HUES6 (cell line): ENCODE results near the gene CAV3.

Experiments used
- H3K27ac ChIP-seq: 2 replicates; pipeline ENCODE4 v1.7.0; 2013; ENCODE audit warnings: low read depth, mild to moderate bottlenecking, low read length, inconsistent platforms
- H3K27me3 ChIP-seq: 2 replicates; pipeline ENCODE4 v1.6.1; 2013; ENCODE audit warnings: low read length; ENCODE audit not compliant: control insufficient read depth, insufficient read depth
- H3K36me3 ChIP-seq: 2 replicates; pipeline ENCODE4 v1.6.1; 2013; ENCODE audit warnings: low read length; ENCODE audit not compliant: control insufficient read depth, insufficient read depth
- H3K4me1 ChIP-seq: 2 replicates; pipeline ENCODE4 v1.6.1; 2013; ENCODE audit warnings: low read length; ENCODE audit not compliant: control insufficient read depth, insufficient read depth
- H3K4me3 ChIP-seq: 2 replicates; pipeline ENCODE4 v1.5.1; 2013; ENCODE audit warnings: low read depth, low read length
- H3K9ac ChIP-seq: one replicate; pipeline ENCODE4 v1.6.1; 2013; ENCODE audit warnings: mild to moderate bottlenecking, low read length
- H3K9me3 ChIP-seq: 2 replicates; pipeline ENCODE4 v1.6.1; 2013; ENCODE audit warnings: low read depth, low read length; ENCODE audit not compliant: control insufficient read depth, insufficient read depth

The CAV3 gene

DNA sequence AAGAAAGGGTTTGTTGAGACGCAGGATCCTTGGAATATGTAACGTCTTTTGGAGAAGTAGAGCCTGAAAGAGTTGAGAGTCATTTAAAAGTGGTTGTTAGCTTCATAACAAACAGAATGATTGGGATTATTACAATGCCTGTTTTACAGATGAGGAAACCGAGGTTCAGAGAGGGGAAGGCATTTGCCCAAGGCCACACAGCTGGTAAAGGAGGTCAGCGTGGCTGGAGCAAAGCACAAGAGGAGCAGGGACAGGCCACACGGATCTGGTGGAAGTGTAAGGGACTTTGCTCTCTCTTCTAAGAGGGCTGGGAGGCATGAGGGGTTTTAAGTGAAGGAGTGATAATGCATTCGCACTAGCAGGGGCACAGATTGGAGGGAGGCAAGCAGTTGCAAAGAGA, 42.0 kb downstream of the CAV3 start:
- Histone ChIP-seq H3K27ac (no peak overlapping the region), H3K27me3 (0 out of 2 replicates have a peak, but pooled peaks cover 6% of the 10 kb centered on the region), H3K4me1 (peaks cover 11% of the 10 kb centered on the region; the same call in 1 of the 2 replicates), H3K36me3 (no peaks in the 10 kb centered on the region), H3K4me3 (no peak overlapping the region), H3K9me3 (no peaks in the 10 kb centered on the region), H3K9ac (no peak overlapping the region)

GRCh38 chr3:8776406-8776805, 42.8 kb downstream of the CAV3 start:
- no peak overlapping the region for H3K9ac ChIP-seq
- no peaks in the 10 kb centered on the region for H3K36me3 ChIP-seq
- no peak overlapping the region for H3K27ac ChIP-seq
- no peak overlapping the region for H3K4me3 ChIP-seq
- 0 out of 2 replicates have a peak, but pooled peaks cover 6% of the 10 kb centered on the region for H3K4me1 ChIP-seq
- H3K27me3 ChIP-seq, result 0 out of 2 replicates have a peak, but pooled peaks cover 6% of the 10 kb centered on the region
- H3K9me3 ChIP-seq, result no peaks in the 10 kb centered on the region

DNA sequence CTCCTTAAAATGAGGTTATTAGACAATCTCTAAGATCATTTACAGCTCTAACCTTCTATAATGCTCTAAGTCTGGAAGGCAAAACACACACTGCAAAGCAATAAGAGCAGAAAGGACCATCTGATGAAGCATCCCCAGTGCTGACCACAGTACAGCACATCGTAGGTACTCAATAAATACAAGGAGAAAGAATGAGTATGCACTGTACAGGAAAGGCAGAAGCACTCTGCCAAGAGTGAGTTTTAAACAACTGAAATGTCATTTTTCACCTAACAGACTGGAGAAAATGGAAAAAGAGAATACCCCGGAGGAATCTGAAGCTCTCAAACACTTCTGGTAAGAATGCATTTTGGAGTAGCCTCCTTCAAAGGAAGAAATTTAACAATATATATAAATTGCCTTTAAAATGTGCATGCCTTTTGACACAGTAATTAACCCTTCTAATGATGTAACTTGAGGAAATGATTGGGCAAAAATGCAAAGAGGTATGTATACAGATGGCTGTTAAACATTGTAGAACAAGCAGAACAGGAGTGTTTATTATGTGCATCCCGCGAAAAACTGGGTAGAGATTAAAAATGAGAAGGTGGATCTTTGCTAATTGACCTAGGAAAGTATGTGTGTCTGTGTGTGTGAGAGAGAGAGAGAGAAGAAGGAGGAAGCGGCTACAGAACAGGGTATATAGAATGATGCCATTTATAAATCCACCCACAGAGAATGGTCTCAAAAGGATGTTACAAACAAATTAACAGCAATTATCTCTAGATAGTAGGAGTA, 43.8 kb downstream of the CAV3 start:
- Histone ChIP-seq H3K4me1 (0 out of 2 replicates have a peak, but pooled peaks cover 6% of the 10 kb centered on the region), H3K27ac (no peak overlapping the region), H3K4me3 (no peak overlapping the region), H3K9ac (no peak overlapping the region), H3K36me3 (no peaks in the 10 kb centered on the region), H3K9me3 (no peaks in the 10 kb centered on the region), H3K27me3 (0 out of 2 replicates have a peak, but pooled peaks cover 6% of the 10 kb centered on the region)

DNA sequence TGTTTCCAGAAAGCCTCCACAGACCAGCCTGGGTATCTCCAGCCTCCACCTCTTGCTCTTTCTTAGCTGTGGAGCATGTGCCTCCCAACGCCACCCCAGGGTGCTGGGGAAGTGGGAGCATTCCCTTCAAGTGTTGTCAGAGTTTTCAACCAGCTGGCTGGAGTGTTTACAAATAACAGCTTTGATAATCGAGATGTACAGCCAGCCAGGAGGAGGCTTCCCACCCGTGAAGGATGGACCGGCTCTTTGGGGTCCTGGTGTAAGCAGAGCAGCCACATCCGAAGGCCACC, 44.3 kb downstream of the CAV3 start:
- H3K9me3 ChIP-seq, result no peaks in the 10 kb centered on the region
- no peak overlapping the region for H3K27ac ChIP-seq
- 0 out of 2 replicates have a peak, but pooled peaks cover 6% of the 10 kb centered on the region for H3K27me3 ChIP-seq
- H3K36me3 ChIP-seq, result no peaks in the 10 kb centered on the region
- 0 out of 2 replicates have a peak, but pooled peaks cover 6% of the 10 kb centered on the region for H3K4me1 ChIP-seq
- H3K4me3 ChIP-seq, result no peak overlapping the region
- no peak overlapping the region for H3K9ac ChIP-seq

- H3K9ac ChIP-seq, result no peak overlapping the region
Measured at GRCh38 chr3:8778475-8778874, 44.9 kb downstream of the CAV3 start.

DNA sequence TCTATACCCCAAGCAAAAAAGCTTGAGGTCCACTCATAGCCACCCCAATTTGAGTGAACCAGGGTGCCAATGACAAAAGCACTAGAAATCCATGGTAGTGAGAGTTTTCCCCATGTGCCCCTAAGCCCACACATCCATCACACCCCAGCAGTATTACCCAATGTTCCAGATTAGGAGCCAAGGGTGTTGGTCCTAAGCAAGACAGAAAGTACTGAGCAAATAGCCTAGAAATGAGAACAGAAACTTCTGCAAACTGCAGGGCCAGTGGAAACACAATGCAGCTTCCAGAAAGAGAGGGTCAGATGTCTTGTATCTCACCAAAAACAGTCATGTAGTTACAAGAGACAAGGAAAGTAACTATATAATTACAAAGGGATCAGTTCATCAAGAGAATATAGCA, 46.7 kb downstream of the CAV3 start:
- Histone ChIP-seq H3K27me3 (0 out of 2 replicates have a peak, but pooled peaks cover 6% of the 10 kb centered on the region), H3K4me1 (peaks cover 9% of the 10 kb centered on the region; the same call in 1 of the 2 replicates), H3K9me3 (no peaks in the 10 kb centered on the region)

More at GRCh38 chr3:8778475-8778874, 44.9 kb downstream of the CAV3 start:
- Histone ChIP-seq H3K36me3 (no peaks in the 10 kb centered on the region), H3K9me3 (no peaks in the 10 kb centered on the region), H3K27ac (no peak overlapping the region), H3K27me3 (0 out of 2 replicates have a peak, but pooled peaks cover 6% of the 10 kb centered on the region), H3K4me1 (peaks cover 6% of the 10 kb centered on the region; the same call in 1 of the 2 replicates), H3K4me3 (no peak overlapping the region)

DNA sequence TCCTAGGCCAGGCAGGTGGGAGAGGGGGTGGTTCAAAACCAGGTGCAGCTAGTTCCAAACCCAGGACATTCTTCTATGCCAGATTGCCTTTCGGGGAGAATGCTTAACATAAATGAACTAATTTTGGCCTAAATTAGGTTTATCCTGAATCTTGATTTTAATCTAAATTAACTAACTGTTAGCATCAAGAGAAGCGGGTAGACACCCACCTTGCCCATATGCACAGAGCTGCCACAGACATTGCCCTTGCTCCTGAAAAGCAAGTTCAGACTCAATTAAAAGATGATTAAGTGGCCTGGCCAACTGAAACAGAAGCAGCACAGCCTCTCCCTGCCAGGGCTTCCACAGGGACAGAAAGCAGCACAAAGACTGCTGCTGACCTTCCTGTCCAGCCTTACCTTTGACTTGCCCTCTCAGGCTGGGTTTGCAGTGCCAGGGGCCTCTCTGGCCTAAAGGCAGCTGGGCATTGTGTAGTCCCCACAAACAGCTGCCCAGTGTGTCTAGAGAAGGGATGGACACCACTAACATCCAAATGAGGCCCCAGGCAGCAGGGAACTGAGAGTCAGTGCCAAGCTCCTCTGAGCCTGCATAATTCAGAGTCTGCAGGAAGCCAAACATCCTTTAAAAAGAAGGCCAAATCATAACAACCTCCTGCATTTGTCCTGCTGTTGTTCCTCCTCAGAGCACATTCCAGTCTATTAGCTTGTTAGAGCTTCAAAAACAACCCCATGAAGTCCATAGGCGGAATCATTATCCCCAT, 51.3 kb downstream of the CAV3 start:
- H3K4me1 ChIP-seq, result peaks cover 6% of the 10 kb centered on the region; the same call in 1 of the 2 replicates
- no peak overlapping the region for H3K27ac ChIP-seq

More for the DNA sequence above, 46.7 kb downstream of the CAV3 start:
- H3K4me3 ChIP-seq, result no peak overlapping the region
- no peak overlapping the region for H3K27ac ChIP-seq
- no peak overlapping the region for H3K9ac ChIP-seq
- no peaks in the 10 kb centered on the region for H3K36me3 ChIP-seq

GRCh38 chr3:8790529-8790928, 56.9 kb downstream of the CAV3 start:
- Histone ChIP-seq H3K4me3 (no peak overlapping the region), H3K27ac (no peak overlapping the region), H3K4me1 (no peaks in the 10 kb centered on the region), H3K27me3 (no peaks in the 10 kb centered on the region), H3K36me3 (no peaks in the 10 kb centered on the region), H3K9me3 (peaks cover 3% of the 10 kb centered on the region; the same call in 1 of the 2 replicates), H3K9ac (no peak overlapping the region)

More for the DNA sequence above, 51.3 kb downstream of the CAV3 start:
- Histone ChIP-seq H3K9me3 (peaks cover 3% of the 10 kb centered on the region; the same call in 1 of the 2 replicates), H3K4me3 (no peak overlapping the region), H3K36me3 (no peaks in the 10 kb centered on the region), H3K9ac (no peak overlapping the region), H3K27me3 (no peaks in the 10 kb centered on the region)

DNA sequence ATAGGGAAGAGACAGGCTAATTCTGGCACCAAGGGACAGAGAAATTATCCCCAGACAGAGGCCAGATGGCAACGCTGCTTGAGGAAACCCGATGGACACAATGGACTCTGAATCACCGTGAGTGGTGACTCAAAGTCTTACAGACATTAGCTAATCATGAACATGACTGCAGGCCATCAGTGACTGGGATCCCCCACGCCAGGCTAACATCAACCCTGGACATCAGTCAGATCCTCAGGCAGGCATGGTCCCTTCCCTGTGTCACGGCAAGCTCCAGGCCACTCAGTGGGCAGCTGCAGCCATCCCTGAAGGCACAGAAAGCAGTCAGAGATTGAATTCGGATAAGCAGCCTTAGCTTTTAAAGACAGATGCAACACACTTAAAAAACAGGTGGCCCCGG, 59.6 kb downstream of the CAV3 start:
- Histone ChIP-seq H3K9ac (no peak overlapping the region), H3K9me3 (no peaks in the 10 kb centered on the region), H3K36me3 (no peaks in the 10 kb centered on the region), H3K4me1 (no peaks in the 10 kb centered on the region), H3K27ac (no peak overlapping the region), H3K27me3 (no peaks in the 10 kb centered on the region), H3K4me3 (no peak overlapping the region)

DNA sequence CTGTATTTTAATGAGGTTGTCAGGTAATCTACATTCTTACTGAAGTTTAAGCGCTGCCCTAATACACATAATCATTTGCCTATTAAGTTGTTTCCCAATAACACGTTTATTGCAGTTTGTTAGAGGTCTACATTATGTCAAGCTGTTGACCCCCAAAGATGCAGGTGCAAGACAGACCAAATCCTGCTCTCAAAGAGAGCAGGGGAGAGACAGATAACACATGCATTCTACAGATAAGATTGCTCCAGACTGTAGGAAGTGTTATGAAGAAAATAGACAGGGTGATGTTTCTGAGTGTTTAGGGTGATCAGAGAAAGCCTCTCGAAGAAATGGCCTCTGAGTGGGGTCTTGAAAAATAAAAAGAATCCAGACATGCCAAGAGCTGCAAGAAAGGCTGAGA, 60.6 kb downstream of the CAV3 start:
- H3K9ac ChIP-seq, result no peak overlapping the region

More for the DNA sequence above, 60.6 kb downstream of the CAV3 start:
- Histone ChIP-seq H3K36me3 (no peaks in the 10 kb centered on the region), H3K4me1 (no peaks in the 10 kb centered on the region), H3K4me3 (no peak overlapping the region), H3K9me3 (no peaks in the 10 kb centered on the region), H3K27ac (no peak overlapping the region), H3K27me3 (no peaks in the 10 kb centered on the region)
